Pancreas (tissue), 10 donors: ENCODE measurements around the gene NOS1AP. TPM values are rescaled to one million over a fixed set of nuclear protein-coding genes. Genes with fewer than 3 reads are reported as not detected.
"Not testable (repeated sequence)": the region's sequence is repeated elsewhere in the genome, so short reads cannot be mapped to it uniquely, and the experiment has no call there.

Experiments
- ATAC-seq, 4 donors: fragments of 200-7000 bp; cut with Tn5 transposase; one replicate each; pipeline versions ENCODE4 v1.8.0 to v1.9.1; 2020; ENCODE audit warnings: mild to moderate bottlenecking in 4 of 4, moderate library complexity in 4 of 4
- DNase-seq, 6 donors: peaks; one replicate each; pipeline ENCODE4 v3.0.0-alpha.2; 2020
- FAIRE-seq: peaks from 2 replicates; lab custom pipeline; 2012; peaks lifted over from hg19 to GRCh38; lab: Jason Lieb, UNC
- H3K27ac ChIP-seq, 4 donors: fragments of 200-600 bp; sonication (generic); 1 replicate in 3 of 4; 2 replicates in 1 of 4; pipeline versions ENCODE4 v1.5.0 to v1.8.0; 2020
- H3K27me3 ChIP-seq, 4 donors: fragments of 200-600 bp; one replicate each; pipeline ENCODE4 v1.8.0; 2021
- H3K36me3 ChIP-seq, 3 donors: fragments of 200-600 bp; sonication (generic) in 1 of 3; one replicate each; pipeline versions ENCODE4 v1.5.0 to v1.8.0; 2020 to 2021
- H3K4me1 ChIP-seq, 3 donors: fragments of 200-600 bp; one replicate each; pipeline ENCODE4 v1.8.0; 2021
- H3K4me3 ChIP-seq, 4 donors: fragments of 200-600 bp; sonication (generic) in 2 of 4; one replicate each; pipeline versions ENCODE4 v1.5.0 to v1.8.0; 2020 to 2021
- H3K9me3 ChIP-seq, 4 donors: fragments of 200-600 bp; one replicate each; pipeline ENCODE4 v1.8.0; 2021
- WGBS, 2 donors: extraction: QIAGEN DNeasy Blood & Tissue Kit; methylation state at CpG; one replicate each; pipeline ENCODE4 v1.1.7; 2013; 5-methylcytosine and 5-hydroxymethylcytosine counted together
- intact Hi-C, 3 donors: fragments of 100-400 bp; cut with DNase I; formaldehyde crosslinking; loops; one replicate each; pipeline versions ENCODE4 v1.11.1 to v1.14.2; 2022
- polyA plus RNA-seq, 2 donors: library from polyadenylated mRNA; stranded (reverse); fragments of 200-250 nt; gene quantifications; one replicate each; pipeline ENCODE4 v1.2.3, GENCODE V29; 2013
- total RNA-seq, 6 donors: library from RNA; stranded (reverse); fragmentation: NEBNext Ultra II Directional in 4 of 6; extraction: Animal tissue kit (Norgen Biotek cat#: 25700) in 4 of 6; gene quantifications; one replicate each; pipeline versions ENCODE4 v1.2.1 to v1.2.4, GENCODE V29; 2021 to 2023
- TF ChIP-seq, protein P1 (sequence below), 4 donors: fragments of 200-600 bp; sonication (generic) in 3 of 4; IDR thresholded peaks; one replicate each; pipeline versions ENCODE4 v1.5.0 to v1.8.0; 2021; ENCODE audit warnings: antibody characterized with exemption in 4 of 4
- donor health status: healthy with polysubstance abuse.
- donor health status: DM: no; HTN: no; CAD: no; lungs with moderate emphysema.
- donor health status: DM: no; HTN: no; CAD: no.
- donor health status: control.
- donor health status: control.
- donor health status: Bipolar disorder and iron deficiency.
- donor health status: DM: yes; HTN: yes; CAD: no.
- donor health status: DM: no; HTN: no; CAD: no.
- donor health status: DM: no; HTN: no; CAD: no.
- donor health status: DM: yes; HTN: yes; CAD: no.

NOS1AP gene
- total and polyA plus RNA-seq, 8 donors: 0.40 to 2.8 (median 1.7) TPM

GRCh38 chr1:162075862-162076261 is 6.4 kb downstream of the NOS1AP start:
- Histone ChIP-seq H3K27ac (no peak overlapping the region), H3K27me3 (no peaks in the 10 kb centered on the region), H3K36me3 (no peaks in the 10 kb centered on the region), H3K4me1 (peaks cover 0 to 7% (median 0%) of the 10 kb centered on the region in 3 donors), H3K9me3 (no peaks in the 10 kb centered on the region), H3K4me3 (no peak overlapping the region)
- no peak for DNase-seq
- no peak for ATAC-seq
- TF ChIP-seq, protein P1, sequence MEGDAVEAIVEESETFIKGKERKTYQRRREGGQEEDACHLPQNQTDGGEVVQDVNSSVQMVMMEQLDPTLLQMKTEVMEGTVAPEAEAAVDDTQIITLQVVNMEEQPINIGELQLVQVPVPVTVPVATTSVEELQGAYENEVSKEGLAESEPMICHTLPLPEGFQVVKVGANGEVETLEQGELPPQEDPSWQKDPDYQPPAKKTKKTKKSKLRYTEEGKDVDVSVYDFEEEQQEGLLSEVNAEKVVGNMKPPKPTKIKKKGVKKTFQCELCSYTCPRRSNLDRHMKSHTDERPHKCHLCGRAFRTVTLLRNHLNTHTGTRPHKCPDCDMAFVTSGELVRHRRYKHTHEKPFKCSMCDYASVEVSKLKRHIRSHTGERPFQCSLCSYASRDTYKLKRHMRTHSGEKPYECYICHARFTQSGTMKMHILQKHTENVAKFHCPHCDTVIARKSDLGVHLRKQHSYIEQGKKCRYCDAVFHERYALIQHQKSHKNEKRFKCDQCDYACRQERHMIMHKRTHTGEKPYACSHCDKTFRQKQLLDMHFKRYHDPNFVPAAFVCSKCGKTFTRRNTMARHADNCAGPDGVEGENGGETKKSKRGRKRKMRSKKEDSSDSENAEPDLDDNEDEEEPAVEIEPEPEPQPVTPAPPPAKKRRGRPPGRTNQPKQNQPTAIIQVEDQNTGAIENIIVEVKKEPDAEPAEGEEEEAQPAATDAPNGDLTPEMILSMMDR (IDR thresholded peaks at IDR 0.05): no peak
- intact Hi-C loops: no loop called here
- WGBS, 2 donors: 90 to 94% methylated on average over 3 of the region's 3 CpGs
- no peak for FAIRE-seq

DNA sequence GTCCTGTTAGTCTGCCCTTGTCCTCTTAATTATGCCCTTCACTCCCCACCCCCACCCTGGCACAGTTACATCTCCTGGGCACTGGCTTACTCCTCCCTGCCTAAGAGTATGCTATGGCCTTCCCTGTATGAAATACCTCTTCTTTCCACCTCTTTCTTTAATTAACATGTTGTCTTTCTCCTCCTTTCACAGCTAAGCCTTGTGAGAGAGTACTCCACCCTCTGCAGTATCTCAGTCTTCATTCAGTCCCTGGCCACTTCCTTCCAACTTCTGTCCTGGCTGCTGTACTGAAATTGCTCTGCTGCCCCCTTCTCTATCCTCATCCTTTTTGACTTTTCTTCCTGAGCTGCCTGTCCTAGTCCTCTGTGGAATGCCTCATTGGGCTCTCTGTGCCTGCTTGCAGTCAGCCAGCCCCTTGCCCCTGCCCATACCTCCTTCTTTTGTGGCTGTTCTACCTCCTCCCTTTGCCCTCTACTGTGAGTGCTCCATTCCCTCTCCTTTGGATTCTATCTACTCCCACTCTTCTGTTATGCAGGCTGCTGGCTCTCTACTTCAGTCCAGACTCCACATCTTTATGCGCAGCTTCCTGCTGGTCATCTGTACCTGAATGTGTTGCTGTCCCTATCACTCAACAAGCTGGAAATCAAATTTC is 8.3 kb downstream of the NOS1AP start:
- Histone ChIP-seq H3K4me3 (no peak overlapping the region), H3K36me3 (no peaks in the 10 kb centered on the region), H3K27me3 (no peaks in the 10 kb centered on the region), H3K27ac (no peak overlapping the region), H3K4me1 (no peaks in the 10 kb centered on the region), H3K9me3 (no peaks in the 10 kb centered on the region)
- no peak for ATAC-seq
- TF ChIP-seq, protein P1 (IDR thresholded peaks at IDR 0.05): no peak
- intact Hi-C loops: no loop called here
- 97 to 100% methylated on average over 1 of the region's 1 CpG for WGBS, 2 donors
- DNase-seq: no peak
- no peak for FAIRE-seq

- ATAC-seq (no peak), DNase-seq (no peak), FAIRE-seq (no peak)
- Histone ChIP-seq H3K36me3 (no peaks in the 10 kb centered on the region), H3K27me3 (no peaks in the 10 kb centered on the region), H3K4me3 (no peak overlapping the region), H3K27ac (no peak overlapping the region), H3K9me3 (no peaks in the 10 kb centered on the region), H3K4me1 (no peaks in the 10 kb centered on the region)
- WGBS, 2 donors: 90 to 91% methylated on average over 1 of the region's 1 CpG
- TF ChIP-seq, protein P1 (IDR thresholded peaks at IDR 0.05): no peak
- intact Hi-C loops: no loop called here
Observed at GRCh38 chr1:162079030-162079429, 9.5 kb downstream of the NOS1AP start.

DNA sequence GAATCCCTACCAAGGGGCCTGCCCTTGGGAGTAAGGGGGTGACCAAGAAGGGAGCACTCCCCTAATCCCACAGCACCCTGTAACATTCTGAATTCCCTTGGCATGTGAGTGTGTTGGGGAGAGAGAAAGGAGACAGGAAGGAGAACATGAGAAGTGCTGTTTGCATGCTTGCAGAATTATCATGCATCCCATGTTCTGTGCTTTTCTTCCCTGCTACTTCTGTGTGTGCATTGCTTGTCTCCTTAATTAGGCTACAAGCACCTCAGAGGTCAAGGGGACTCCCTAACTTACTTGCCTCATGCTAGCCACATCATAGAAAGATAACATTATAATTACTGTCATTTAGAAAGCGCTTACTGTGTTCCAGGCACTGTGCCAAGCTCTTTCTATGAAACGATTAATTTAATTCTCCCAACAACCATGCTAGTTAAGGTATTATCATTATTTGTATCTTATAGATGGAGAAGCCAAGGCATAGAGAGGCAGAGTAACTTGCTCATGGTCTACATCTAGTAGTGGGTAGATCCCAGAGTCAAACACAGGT is 11.1 kb downstream of the NOS1AP start:
- DNase-seq: no peak
- intact Hi-C loops: no loop called here
- Histone ChIP-seq H3K4me1 (no peaks in the 10 kb centered on the region), H3K9me3 (no peaks in the 10 kb centered on the region), H3K27me3 (no peaks in the 10 kb centered on the region), H3K4me3 (no peak overlapping the region), H3K27ac (no peak overlapping the region), H3K36me3 (no peaks in the 10 kb centered on the region)
- TF ChIP-seq, protein P1 (IDR thresholded peaks at IDR 0.05): no peak
- FAIRE-seq: no peak
- 53 to 58% methylated on average over 2 of the region's 2 CpGs for whole genome bisulfite sequencing, 2 donors
- ATAC-seq: no peak

DNA sequence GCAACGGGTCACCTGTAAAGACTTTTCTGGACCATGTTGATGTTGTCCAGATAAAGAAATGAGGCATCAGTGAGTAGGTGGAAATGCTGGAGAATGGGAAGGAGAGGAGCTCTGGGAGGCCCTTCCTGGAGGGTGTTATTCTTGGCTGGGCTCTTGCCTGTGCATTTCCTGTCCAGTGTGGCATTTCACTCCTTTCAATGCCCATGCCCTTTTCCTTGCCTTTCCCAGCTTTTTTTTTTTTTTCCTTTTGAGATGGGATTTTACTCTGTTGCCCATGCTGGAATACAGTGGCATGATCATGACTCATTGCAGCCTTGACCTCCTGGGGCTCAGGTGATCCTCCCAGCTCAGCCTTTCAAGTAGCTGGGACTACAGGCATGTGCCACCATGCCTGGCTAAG is 11.8 kb downstream of the NOS1AP start:
- Histone ChIP-seq H3K4me1 (no peaks in the 10 kb centered on the region), H3K27me3 (no peaks in the 10 kb centered on the region), H3K36me3 (no peaks in the 10 kb centered on the region), H3K27ac (no peak overlapping the region), H3K9me3 (no peaks in the 10 kb centered on the region), H3K4me3 (no peak overlapping the region)
- peak in 1 of 4 donors; percentile 48 for ATAC-seq
- intact Hi-C loops: no loop called here
- no peak for FAIRE-seq
- no peak for DNase-seq
- 90 to 96% methylated on average over 1 of the region's 1 CpG for WGBS, 2 donors
- TF ChIP-seq, protein P1 (IDR thresholded peaks at IDR 0.05): no peak

DNA sequence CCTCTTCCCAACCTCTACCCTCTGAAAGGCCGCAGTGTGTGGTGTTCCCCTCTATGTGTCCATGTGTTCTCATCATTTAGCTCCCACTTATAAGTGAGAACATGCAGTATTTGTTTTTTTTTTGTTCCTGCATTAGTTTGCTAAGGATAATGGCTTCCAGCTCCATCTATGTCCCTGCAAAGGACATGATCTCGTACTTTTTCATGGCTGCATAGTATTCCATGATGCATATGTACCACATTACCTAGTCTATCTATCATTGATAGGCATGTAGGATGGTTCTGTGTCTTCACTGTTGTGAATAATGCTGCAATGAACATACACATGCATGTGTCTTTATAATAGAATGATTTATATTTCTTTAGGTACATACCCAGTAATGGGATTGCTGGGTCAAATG is 12.6 kb downstream of the NOS1AP start:
- FAIRE-seq, ATAC-seq, H3K36me3 ChIP-seq, H3K27me3 ChIP-seq, H3K4me1 ChIP-seq, H3K9me3 ChIP-seq, H3K4me3 ChIP-seq, H3K27ac ChIP-seq, intact Hi-C loops, DNase-seq: not testable (repeated sequence)
- 93 to 99% methylated on average over 2 of the region's 2 CpGs for WGBS, 2 donors
